HuH-7 (cell line): ENCODE measurements around the gene FARS2.

Experiments
- DNase-seq: peaks from one replicate; pipeline ENCODE4 v3.0.0; 2011; ENCODE audit warnings: low spot score

The FARS2 gene

DNA sequence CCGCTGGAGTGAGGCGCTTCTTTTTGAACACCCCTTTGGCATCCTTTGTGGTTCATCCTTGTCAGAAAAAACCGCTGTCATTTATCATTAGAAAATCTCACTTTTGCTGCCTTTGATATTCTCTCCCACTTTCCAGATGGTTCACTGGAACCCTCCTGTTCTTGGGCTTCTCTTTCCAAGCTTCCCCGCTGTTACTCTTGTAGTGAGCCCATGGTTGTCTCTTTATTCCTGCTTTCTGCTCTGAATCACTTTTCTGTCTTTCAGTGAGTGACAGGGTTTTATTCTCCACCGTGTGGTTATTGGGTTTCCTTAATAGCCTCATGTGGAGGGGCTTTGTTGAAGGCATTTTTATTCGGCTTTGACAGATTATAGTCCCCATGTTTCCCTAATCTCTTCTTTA is 117.0 kb downstream of the FARS2 start:
- DNase-seq = no peak

DNA sequence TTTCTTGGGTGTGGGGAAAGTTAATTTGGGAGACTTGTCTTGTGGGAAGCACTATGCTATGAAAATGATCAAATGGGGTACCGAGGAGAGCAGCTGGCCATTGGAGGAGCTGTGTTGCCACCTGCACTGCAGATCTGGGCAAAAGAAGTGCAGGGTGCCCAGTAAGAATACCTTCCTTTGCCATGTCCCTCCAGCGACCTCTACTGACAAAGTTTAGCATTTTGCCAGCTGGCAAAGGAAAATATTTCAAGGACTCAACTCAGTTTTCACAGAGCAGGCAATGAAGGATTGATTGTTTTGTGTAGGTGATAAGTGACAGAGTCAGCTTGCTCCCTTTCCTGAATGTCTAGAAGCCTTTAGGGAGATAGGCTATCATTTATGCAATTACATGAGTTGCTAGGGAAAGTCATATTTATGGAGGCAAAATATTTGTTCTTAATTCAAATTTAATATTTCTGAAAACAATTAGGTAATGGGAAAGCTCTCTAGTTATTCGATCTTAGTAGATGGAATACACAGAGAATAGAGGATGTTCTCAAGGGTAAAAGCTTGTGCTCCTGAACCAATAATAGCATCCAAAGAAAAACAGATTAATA is 118.4 kb downstream of the FARS2 start:
- peak; percentile 25 for DNase-seq

DNA sequence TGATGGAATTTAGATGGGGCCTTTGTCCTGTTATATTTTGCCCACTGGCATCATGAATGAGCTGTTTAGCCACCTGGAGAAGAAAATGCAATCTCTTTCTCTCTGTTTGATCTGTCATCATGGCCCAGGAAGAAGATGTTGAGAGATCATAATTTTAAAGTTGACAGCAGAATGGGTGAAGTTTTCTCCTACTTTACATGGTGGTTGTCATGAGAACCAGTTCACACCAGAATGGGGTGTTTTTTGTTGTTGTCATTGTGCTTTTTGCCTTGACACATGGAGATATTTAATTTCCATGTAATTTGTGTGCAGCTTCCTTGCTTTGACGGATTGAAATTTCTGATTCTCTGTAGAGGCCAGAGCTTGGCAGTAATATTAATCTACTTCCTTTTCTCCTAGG is 122.5 kb downstream of the FARS2 start:
- DNase-seq = no peak

DNA sequence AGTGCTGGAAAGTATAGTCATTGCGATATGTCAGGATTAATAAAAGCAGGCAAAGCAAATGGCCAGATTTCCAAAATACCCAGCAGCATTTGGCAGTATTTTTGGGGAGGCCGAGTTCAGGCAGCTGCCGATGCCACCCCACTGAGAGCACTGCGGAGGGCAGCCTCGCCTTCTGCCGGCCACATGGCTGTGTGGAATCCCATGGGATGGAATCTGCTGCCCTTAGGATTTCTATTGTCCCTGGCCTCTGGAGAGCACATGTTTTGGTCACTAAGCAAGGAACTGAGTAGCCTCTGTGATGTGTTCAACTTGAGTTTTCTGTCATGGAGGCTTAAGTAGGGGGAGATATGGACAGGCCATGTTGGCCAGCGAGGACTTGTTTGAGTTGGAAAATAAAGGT is 123.0 kb downstream of the FARS2 start:
- no peak for DNase-seq

DNA sequence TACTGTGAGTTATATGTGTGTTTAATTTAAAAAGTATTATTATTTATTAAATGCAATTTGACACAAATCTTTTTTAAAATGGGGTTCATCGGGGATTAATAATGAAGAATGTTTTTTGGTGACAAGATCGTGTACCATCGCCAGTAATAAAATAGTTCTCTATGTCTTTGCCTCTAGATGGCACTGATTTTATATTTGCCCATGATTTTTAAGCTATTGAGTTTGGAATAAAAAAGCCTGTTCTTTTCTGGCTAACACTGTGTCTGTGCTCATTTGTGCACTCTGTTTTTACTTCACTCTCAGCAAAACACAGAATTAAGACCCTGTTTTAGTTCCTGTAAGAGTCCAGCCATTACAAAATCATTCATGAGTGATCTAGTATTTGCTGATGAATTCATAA is 127.0 kb downstream of the FARS2 start:
- DNase-seq = no peak

DNA sequence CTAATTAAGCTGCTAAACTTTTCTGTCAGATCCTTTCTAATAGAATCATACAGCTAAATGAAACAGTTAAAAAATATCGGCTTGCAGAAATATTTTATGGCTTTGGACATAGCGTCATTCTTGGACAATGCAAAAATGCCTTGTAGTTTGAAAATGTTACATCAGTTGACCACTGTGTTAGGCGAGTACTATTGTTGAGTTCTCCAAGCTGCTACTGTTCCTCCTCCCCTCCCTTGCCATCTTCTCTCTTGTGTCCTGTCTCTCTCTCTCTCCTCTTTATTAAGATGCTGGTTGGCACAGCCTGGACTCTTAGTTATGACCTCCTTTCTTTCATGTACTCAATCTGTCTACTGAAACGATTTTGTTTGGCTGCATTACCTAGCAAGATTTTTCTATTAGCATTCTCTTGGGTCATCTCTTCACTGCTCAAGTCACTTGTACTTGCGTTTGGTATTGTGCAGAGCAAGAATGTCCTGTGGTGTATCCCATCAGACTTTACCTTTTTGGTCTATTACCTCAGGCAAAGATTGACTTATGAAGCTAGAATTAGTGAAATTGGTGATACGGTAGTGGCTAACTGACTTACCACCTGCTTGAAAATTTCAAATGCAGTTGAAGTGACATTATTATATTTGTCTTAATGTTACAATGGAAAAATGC is 127.9 kb downstream of the FARS2 start:
- no peak for DNase-seq

DNA sequence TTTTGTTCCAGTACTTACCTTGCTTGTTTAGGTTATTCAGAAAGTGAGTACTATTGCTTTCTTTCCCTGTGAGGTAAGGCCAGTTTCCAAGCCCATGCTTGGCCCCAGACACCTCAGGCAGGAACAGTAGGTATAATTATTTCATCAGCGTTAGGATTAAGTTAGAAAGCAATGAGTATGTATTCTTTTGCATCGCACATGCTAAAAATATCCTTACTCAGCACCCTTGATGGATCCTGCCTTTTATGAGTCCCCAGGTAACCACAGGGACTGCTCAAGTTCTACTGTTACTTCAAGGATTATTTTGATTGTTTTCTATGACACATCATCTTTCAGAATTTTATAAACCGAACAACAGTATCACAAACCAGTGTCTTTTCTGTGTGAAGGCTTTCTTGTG is 128.9 kb downstream of the FARS2 start:
- no peak for DNase-seq

DNA sequence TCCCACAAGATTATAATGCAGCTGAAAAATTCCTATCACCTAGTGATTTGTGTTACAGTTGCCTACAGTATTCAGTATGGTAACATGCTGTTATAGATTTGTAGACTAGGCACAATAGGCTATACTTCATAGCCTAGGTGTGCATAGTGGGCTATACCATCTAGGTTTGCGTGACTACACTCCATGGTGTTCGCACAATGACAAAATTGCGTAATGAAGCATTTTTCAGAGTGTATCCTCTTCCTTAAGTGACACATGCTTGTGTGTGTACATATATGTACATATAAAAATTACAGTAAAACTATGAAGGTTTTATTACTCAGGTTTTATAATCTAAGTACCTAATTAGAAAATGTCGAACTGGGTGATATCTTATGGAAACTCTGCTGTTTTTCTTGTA is 133.0 kb downstream of the FARS2 start:
- no peak for DNase-seq

DNA sequence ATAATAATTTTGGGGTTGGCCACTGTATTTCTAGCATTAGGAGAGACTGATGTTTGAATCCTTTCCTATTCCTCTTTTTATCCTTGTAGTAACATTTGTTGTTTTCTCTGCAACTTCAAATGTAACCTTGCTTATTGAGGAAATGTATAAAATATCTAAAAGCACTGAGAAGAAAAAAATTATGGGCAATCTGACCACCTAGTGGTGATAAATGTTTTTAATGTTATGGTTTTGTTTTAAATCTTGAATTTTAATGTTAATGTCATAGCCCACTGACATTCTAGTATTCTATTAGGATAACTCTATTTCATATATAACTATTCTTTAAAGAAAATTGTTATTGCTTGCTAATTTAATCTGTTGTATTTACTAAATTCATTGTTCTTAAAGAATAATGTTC is 134.4 kb downstream of the FARS2 start:
- no peak for DNase-seq

DNA sequence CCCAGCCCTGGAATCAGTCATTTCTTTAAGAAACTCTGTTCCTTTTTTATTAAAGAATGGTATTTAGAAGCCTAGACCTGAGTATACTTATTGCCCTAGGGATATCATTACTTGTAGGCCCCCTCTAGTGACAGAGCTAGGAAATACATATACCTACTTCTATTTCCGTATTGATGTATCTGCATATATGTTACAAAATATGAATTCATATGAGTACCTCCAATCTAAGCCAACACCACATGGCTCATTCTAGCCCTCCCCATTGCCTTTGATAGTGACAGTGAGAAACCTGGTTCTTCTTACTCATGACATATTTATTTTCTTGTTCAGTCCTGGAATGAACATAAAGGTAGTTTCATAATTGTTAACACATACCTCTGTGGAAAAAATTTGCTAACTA is 137.2 kb downstream of the FARS2 start:
- peak; percentile 13 for DNase-seq

DNA sequence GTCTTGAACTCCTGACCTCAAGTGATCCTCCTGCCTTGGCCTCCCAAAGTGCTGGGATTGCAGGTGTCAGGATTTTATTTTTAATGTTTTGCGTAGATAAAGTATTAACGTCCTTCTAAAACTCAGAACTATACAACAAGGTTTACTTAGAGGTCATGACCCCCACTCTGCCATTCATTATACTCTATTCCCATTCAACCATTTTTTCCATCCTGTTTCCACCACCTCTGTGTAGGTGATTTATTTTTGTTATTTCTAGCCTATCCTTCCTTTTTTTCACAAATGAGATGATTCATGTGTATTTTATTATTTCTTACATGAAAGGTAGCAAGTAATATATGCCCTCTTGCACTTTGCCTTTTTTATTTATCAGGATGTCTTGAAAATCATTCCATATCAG is 138.1 kb downstream of the FARS2 start:
- no peak for DNase-seq

DNA sequence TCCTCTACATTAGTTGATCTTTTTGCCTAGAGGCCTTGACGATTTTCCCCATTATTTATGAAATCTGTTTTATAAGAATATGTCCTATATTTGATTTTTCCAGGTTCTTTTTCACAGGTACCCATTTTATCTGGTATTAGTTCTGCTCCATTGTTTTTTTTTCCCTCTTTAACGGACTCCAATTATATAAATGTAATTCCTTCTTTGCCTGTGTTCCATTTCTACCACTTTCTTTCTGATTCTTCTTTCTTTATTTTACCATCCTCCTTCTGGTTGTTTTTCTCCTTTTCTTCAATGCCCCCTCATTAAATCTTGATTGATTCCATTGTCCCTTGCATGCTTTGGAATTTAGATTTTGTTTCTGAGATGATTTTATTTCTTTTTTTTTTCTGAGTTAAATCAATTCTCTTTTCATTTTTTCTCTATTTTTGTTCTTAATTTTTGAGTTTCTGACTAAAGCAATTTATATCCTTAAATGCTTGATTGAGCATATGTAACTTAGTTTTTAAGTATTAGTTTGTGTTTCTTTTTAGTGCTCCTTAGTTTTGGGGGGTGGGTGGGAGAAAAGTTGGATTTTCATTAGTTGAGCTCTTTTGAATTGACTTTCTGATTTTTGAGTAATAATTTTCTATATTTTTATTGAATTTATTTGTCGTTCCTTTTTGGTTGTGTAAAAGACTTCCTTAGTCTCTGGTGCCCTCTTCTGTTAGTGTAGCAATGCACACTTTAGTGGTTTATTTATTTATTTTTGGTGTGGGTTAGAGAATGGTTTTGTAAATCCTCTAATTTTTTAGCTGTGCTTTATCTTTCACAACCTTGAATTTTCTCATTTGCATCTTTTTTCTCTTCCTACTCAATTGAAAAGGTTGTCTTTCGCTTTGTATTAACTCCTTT is 140.8 kb downstream of the FARS2 start:
- DNase-seq = no peak

DNA sequence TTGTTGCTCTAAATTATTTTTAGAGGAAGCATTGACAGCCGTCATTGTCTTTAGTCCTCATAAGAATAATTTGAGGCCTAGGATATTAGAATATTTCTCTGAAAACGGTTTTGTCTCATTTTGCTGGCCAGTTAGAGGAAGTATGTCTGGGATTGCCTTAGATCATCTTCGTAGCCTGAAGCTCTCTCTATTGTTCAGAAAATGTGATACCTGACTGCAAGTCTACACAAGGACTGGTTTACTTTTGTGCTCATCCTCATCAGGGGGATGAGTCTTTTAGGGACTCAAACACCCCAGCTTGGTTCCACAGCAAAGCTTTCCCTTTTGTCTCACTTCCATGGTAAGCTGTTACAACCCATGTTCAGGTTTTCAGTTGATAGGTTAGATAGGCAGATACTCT is 141.8 kb downstream of the FARS2 start:
- DNase-seq = no peak

DNA sequence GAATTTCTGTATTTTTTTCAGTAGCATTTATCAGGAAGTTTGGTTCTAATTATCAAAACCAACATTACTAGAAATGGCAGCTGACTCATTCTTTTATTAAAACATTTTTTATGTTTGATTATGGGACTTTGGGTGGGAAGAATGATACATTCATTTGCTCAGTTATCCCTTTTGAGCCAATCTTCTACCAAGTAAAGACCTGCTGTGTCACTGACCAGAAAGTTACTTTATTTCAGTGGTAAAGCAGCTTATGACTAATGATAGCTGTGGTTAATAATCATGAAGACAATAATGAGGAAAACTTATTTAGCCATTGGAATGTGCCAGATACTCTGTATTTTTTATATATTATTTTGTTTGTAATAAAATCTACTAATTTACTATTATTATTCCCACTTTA is 142.3 kb downstream of the FARS2 start:
- DNase-seq = no peak

DNA sequence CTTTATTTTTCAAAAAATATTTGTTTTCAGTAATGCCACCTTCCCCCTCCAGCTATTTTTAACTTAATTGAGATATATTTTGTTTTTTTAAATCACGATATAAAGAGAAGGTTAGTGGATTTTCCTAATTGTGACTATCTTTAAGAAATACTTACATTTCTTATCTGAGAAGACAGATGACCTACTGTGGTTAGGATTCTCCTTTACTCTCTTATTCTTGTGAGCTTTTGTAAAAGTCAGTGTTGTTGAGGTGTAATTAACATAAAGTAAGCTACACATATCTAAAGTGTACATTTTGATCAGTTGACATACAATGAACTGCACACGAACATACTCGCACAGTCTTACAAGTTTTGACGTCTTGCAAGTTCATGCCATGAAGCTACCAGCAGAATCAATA is 144.7 kb downstream of the FARS2 start:
- no peak for DNase-seq

DNA sequence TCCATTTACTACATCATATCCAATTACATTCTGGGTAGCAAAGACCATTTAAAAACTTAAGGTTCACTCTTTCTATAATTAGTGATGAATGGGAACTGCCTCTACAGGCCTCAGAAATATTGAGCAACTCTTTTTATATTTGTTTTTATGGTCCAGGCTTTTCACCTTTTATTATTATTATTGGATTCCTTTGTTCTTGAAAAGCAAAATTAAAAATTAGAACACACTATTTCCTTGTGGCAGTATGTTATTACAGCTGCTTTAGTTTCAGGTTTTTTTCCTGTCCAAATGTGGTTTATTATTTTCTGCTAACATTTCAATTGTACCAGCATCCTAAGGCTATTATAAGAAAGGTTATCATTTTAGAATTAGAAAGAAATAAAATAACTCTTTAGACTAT is 150.1 kb downstream of the FARS2 start:
- no peak for DNase-seq

DNA sequence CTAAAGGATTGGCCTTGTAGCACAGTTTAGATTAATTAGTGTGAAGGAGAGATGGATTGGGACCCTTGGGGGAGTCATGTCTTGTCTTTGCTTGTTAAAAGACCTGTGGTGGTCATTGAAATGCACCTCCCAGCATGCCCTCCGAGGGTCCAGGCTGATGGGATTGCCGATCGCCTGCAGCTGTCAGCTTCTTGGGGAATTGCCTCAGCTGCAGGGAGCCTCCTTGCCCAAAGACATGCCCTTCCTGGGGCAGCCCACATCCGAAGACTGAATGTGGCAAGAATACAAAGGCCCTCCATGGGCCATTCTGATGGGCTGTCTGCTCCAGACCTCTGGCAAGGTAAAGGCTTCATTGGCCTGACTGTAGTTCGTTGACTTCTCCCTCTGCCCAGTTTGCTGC is 150.7 kb downstream of the FARS2 start:
- no peak for DNase-seq

DNA sequence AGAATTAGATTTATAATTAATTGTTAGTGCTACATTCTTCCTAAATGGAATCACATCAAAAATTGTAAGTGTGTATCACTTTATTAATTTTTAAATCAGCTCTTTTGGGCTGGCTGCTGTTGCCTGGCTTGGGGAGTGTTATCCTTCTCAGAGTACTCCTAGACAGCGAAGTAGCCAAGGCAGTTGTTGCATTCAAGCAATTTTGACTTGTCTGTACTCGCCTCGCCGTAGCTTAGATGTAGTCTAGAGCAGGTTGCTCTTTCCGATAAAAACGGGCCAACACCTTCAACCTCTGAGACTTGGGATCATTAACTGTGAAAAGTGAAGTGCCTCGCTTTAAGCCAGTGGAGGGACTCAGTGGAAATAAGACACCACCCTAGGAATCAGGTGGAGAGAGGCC is 151.3 kb downstream of the FARS2 start:
- DNase-seq = no peak

DNA sequence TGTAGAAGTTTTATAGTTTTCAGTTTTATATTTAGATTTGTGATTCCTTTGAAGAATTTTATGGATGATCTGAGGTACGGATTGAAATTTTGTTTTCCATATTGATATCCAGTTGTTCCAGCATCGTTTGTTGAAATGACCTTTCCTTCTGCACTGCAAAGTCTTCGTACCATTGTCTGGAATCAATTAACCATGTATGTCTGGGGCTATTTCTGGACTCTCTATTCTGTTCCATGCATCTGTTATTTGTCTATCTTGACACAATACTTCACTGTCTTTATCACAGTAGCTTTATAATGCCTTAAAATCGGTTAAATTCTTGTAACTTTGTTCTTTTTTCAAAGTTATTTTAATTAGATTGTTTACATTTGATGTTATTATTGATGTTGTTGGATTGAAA is 154.9 kb downstream of the FARS2 start:
- no peak for DNase-seq

DNA sequence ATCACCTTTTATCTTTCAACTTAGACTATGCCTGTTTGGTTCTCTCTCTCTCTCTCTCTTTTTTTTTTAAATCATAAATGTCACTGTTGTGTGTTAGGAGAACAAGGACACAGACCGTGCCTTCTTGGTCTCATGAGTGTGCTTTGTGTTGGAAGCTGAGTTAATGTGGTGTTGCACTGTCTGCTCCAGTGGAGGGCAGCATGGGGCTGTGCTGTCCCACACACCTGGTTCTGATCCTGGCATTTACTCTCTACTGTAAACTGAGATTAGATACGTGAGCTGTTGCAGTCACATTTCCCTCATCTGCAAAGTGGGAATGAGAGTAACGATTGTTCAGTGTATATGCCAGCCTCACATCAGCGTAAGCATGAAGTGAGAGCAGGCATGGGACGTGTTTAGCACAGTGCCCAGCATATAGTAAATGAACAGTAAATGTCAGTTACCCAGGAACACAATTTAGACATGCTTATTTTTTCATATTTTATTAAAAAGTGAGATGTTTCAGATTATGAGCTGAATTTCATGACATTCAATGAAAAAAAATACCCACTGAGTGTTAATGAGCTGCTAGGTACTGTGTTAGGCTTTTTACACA is 161.1 kb downstream of the FARS2 start:
- DNase-seq = peak; percentile 9

DNA sequence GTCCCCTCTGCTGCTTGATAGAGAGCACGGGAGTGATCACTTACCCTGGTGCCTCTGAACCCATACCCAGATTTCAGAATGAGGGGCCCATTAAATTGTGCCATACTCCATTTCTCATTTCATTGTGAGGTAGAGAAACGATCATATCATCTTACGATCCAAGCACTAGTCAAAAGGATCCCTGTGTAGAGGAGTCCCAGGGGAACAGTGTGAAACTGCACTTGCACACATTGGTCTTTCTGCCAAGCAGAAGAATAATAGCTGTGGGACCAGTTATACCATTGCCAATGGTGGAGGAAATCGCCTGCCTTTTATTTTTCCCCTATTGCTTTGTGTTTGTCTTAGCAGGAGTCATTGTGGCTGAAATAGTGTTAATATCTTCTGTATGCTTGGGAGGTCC is 161.9 kb downstream of the FARS2 start:
- DNase-seq = no peak

DNA sequence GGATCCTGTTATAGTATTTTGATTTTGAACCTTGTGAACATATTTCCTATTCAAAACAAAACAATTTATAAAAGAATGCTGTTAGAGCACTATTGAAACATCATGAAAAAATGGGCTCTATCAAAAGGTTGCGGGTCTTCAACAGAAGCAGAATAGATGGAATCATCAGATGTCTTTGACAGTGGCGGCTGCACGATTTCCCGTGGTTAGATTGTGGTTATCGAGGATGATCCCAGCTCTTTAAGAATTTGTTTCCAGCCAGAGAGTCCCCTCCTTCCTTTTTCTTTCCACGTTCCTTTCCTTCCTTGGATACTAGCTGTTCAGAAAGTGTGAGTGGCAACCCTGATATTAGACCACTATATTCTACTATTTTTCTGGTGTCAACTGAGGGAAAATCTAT is 163.4 kb downstream of the FARS2 start:
- DNase-seq = no peak

DNA sequence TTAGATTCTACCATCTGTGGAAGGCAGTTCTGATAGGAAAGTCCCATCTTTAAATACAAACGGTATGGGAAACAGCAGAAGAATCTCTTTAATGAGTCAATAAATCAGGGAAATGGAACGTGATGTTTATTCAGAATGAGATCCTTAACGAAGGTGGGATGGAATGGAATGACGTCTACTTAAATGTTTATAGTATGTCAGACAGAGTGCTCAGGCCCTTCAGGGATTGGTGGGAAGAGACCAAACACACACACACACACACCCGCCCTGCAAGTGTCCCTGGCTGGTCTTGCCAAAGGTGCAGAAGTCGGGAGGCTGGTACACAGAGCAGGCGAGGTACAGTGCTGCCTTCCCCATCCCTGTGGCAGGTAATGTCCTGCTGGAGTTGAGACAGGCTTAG is 164.0 kb downstream of the FARS2 start:
- DNase-seq = no peak
